Gastrocnemius medialis (tissue), 4 donors: ENCODE data around the gene KISS1R. TPM values are rescaled to one million over a fixed set of nuclear protein-coding genes. Genes with fewer than 3 reads are reported as not detected.

ENCODE experiments used
- ATAC-seq, 2 donors: fragments of 150-250 bp; one replicate each; pipeline ENCODE4 v1.9.1; 2016
- DNase-seq, 2 donors: peaks; one replicate each; pipeline ENCODE4 v3.0.0-alpha.2; 2019
- H3K27ac ChIP-seq, 4 donors: fragments of 200-600 bp; sonication (generic); 1 replicate in 1 of 4; 2 replicates in 3 of 4; pipeline ENCODE4 v1.5.1; 2016 to 2018; ENCODE audit warnings: mild to moderate bottlenecking in 2 of 4, moderate library complexity in 1 of 4
- H3K27me3 ChIP-seq, 3 donors: fragments of 200-600 bp; sonication (generic) in 2 of 3; 1 replicate in 1 of 3; 2 replicates in 2 of 3; pipeline versions ENCODE4 v1.5.1 to v1.6.0; 2016 to 2019; ENCODE audit warnings: mild to moderate bottlenecking in 1 of 3, moderate library complexity in 1 of 3
- H3K36me3 ChIP-seq, 2 donors: fragments of 200-600 bp; sonication (generic) in 1 of 2; one replicate each; pipeline ENCODE4 v1.5.1; 2017 to 2018
- H3K4me1 ChIP-seq, 2 donors: fragments of 200-600 bp; sonication (generic) in 1 of 2; one replicate each; pipeline ENCODE4 v1.5.1; 2016 to 2017; ENCODE audit warnings: mild to moderate bottlenecking in 2 of 2
- H3K4me3 ChIP-seq, 4 donors: fragments of 200-600 bp; sonication (generic) in 3 of 4; 1 replicate in 1 of 4; 2 replicates in 3 of 4; pipeline ENCODE4 v1.5.1; 2016 to 2019; ENCODE audit warnings: mild to moderate bottlenecking in 2 of 4
- H3K9me3 ChIP-seq, 3 donors: fragments of 200-600 bp; sonication (generic) in 2 of 3; 1 replicate in 1 of 3; 2 replicates in 2 of 3; pipeline ENCODE4 v1.5.1; 2016 to 2019
- CTCF ChIP-seq, 5 experiments: fragments of 450-650 bp in 3 of 5; fragments of 200-600 bp in 2 of 5; sonication (generic) in 2 of 5; IDR thresholded peaks in 4 of 5; conservative IDR thresholded peaks in 1 of 5; 1 replicate in 4 of 5; 2 replicates in 1 of 5; pipeline ENCODE4 v1.5.1; 2016 to 2019; ENCODE audit warnings: antibody characterized with exemption in 5 of 5, mild to moderate bottlenecking in 3 of 5, moderate library complexity in 3 of 5
- POLR2A ChIP-seq, 2 donors: fragments of 450-650 bp; IDR thresholded peaks; one replicate each; pipeline ENCODE4 v1.6.1; 2017; ENCODE audit warnings: antibody characterized with exemption in 2 of 2, mild to moderate bottlenecking in 2 of 2, moderate library complexity in 2 of 2
- in situ Hi-C, 4 donors: fragments of 200-750 bp; cut with MboI; loops; one replicate each; pipeline versions ENCODE4 v1.15.0 to v1.8.0; 2017; ENCODE audit warnings: low sequenced_read_pairs in 4 of 4
- intact Hi-C: fragments of 100-400 bp; cut with DNase I; formaldehyde crosslinking; loops from one replicate; pipeline ENCODE4 v1.15.1; 2023; ENCODE audit warnings: low total_unique reads
- total RNA-seq, 4 donors: library from RNA; depleted of rRNA; stranded (reverse); fragments of >200 nt; gene quantifications; one replicate each; pipeline versions ENCODE4 v1.1.0 to v1.2.3, GENCODE V29; 2016

Gene KISS1R
- total RNA-seq, 4 donors from 2014 or later, result not detected

DNA sequence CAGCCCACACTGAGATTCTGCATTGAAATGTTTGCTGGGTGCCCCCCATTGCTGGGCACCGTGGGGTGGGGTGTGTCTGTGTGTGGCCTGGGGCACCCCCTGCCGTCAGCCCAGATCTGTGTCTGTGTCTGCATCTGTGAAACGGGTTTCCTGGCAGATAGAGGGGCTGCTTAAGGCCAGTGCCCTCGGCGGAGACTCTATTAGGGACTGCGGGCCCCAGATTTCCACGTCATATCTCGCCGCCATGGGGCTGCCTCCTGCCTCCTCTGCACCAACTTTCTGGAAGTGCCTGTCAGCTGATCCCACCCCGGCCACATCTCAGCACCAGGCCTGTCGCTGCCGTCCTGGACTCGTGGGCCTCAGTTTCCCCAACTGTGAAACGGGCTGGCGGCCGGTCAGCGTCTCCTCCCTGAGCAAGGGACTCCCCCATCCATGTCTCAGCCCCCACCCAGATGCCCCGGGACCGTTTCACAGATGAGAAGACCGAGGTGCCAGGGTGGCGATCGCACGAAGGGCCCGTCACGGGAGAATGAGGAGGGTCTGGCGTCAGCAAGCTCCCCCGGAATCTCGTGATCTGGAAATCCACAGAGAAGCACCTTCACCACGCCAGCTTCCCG lies 30.1 kb downstream of the KISS1R start:
- Histone ChIP-seq H3K4me3 (no peak overlapping the region), H3K4me1 (no peaks in the 10 kb centered on the region), H3K9me3 (no peaks in the 10 kb centered on the region), H3K27ac (no peak overlapping the region), H3K27me3 (no peaks in the 10 kb centered on the region), H3K36me3 (no peaks in the 10 kb centered on the region)
- no peak for DNase-seq
- intact Hi-C loops, result no loop called here
- no peak for ATAC-seq
- TF ChIP-seq POLR2A (IDR thresholded peaks at IDR 0.05) (no peak), CTCF (IDR thresholded peaks at IDR 0.05 in 4 of 5, conservative IDR thresholded peaks at IDR 0.05 in 1 of 5) (no peak)
- in situ Hi-C loops, result no loop called here

GRCh38 chr19:947707-948539 lies 30.8 kb downstream of the KISS1R start:
- no peak for TF ChIP-seq POLR2A (IDR thresholded peaks at IDR 0.05)
- no peak for TF ChIP-seq CTCF (IDR thresholded peaks at IDR 0.05 in 4 of 5, conservative IDR thresholded peaks at IDR 0.05 in 1 of 5)
- intact Hi-C loops (no loop called here), in situ Hi-C loops (no loop called here)
- Histone ChIP-seq H3K27ac (no peak overlapping the region), H3K36me3 (no peaks in the 10 kb centered on the region), H3K9me3 (no peaks in the 10 kb centered on the region), H3K4me1 (no peaks in the 10 kb centered on the region), H3K27me3 (peaks cover 0 to 5% (median 0%) of the 10 kb centered on the region in 3 donors), H3K4me3 (no peak overlapping the region)
- no peak for ATAC-seq
- peak; percentile 31 to 58 for DNase-seq

DNA sequence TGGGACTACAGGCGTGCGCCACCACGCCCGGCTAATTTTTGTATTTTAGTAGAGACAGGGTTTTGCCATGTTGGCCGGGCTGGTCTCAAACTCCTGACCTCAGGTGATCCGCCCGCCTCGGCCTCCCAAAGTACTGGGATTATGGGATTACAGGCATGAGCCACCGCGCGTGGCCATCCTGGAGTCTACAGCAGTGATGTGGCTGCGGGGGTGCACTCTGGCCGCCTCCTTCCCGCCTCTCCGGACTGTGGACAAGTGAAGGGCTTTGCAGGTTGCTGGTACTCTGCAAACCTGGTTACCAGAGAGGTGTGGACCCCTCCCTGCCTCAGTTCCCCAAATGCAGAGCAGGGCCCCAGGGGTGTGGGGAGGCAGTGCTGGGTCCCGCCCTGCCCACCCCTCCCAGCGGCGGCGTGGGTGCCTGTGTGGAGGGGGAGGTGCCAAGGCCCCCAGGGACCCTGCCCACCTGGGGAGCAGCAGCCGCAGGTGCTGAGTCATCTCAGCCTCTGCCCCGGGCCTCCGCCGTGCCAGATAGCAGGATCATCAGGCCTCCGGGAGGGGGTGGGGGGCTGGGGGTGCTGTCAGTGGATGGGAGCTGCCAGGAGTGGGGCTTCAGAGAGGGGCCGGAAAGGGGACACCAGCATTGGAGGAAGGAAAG lies 31.8 kb downstream of the KISS1R start:
- no peaks in the 10 kb centered on the region for H3K36me3 ChIP-seq
- peaks cover 0 to 12% (median 2%) of the 10 kb centered on the region in 3 donors for H3K27me3 ChIP-seq
- no peak overlapping the region for H3K4me3 ChIP-seq
- no peak for DNase-seq
- ATAC-seq, result no peak
- in situ Hi-C loops (no loop called here), intact Hi-C loops (no loop called here)
- TF ChIP-seq POLR2A (IDR thresholded peaks at IDR 0.05) (no peak), CTCF (IDR thresholded peaks at IDR 0.05 in 4 of 5, conservative IDR thresholded peaks at IDR 0.05 in 1 of 5) (no peak)
- no peak overlapping the region for H3K27ac ChIP-seq
- H3K9me3 ChIP-seq, result no peaks in the 10 kb centered on the region
- no peaks in the 10 kb centered on the region for H3K4me1 ChIP-seq

DNA sequence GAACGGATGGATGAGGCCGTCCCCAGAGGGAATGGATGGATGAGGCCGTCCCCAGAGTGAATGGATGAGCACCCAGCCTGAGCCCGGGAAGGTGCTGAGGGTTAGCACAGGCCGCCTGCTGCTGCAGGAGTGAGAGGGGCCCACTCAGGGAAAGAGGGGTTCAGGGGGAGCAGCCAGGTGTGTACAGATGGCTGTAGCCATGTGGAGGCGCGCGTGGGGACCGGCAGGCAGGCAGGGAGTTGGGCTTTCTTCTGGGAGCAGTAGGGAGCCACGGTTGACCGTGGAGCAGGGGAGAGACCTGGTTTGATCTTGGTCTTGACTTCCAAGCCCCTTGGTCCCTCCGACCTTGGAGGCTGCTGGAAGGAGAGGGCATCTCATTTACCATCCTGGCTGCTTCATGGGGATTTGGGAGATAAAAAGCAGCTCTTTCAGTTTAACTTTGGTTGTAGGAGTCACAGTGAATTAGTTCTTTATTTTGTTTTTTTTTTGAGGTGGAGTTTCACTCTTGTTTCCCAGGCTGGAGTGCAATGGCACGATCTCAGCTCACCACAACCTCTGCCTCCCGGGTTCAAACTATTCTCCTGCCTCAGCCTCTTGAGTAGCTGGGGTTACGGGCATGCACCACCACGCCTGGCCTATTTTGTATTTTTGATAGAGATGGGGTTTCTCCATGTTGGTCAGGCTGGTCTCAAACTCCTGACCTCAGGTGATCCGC lies 33.4 kb downstream of the KISS1R start:
- H3K4me3 ChIP-seq, result no peak overlapping the region
- intact Hi-C loops (no loop called here), in situ Hi-C loops (no loop called here)
- peaks cover 0 to 20% (median 11%) of the 10 kb centered on the region in 3 donors for H3K27me3 ChIP-seq
- no peak for ATAC-seq
- DNase-seq, result no peak
- TF ChIP-seq POLR2A (IDR thresholded peaks at IDR 0.05), result no peak
- TF ChIP-seq CTCF (IDR thresholded peaks at IDR 0.05 in 4 of 5, conservative IDR thresholded peaks at IDR 0.05 in 1 of 5), result no peak
- no peaks in the 10 kb centered on the region for H3K4me1 ChIP-seq
- no peaks in the 10 kb centered on the region for H3K9me3 ChIP-seq
- H3K36me3 ChIP-seq, result no peaks in the 10 kb centered on the region
- no peak overlapping the region for H3K27ac ChIP-seq
